Fibroblast of upper back skin (primary cell): ENCODE measurements around the gene SERPINI1.
"Not testable (repeated sequence)": the region's sequence is repeated elsewhere in the genome, so short reads cannot be mapped to it uniquely, and the experiment has no call there.

Experiments
- DNase-seq: peaks from one replicate; pipeline ENCODE4 v3.0.0-alpha.2; 2013

Gene SERPINI1

DNA sequence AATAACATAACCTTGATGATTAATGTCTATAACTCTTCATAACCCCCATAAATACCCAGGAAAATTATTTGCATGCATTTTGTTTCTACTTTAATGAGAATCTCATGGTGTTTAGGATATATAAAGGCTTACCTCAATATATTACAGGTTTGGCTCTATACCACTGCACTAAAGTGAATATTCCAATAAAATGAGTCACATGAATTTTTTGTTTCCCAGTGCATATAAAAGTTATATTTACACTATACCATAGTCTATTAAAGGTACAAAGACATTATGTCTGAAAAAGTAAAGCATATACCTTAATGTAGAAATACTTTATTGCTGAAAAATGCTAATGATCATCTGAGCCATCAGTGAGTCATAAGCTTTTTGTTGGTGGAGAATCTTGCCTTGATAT, 74.7 kb downstream of the SERPINI1 start:
- DNase-seq: no peak

DNA sequence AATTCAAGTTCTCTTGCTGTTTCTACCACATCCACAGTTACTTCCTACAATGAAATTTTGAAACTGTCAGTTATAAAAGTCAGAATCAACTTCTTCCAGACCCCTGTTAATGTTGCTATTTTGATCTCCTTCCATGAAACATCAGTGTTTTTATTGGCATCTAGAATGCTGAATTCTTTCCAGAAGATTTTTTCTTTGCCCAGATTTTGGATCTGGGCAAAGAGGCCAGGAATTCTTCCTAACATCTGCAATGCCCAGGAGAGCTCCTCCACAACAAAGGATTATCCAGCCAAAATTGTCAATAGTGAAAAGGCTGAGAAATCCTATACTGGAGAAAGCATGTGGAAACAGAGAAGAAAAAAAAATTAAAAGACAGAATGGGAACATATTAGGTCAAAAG, 75.5 kb downstream of the SERPINI1 start:
- peak; percentile 30 for DNase-seq

DNA sequence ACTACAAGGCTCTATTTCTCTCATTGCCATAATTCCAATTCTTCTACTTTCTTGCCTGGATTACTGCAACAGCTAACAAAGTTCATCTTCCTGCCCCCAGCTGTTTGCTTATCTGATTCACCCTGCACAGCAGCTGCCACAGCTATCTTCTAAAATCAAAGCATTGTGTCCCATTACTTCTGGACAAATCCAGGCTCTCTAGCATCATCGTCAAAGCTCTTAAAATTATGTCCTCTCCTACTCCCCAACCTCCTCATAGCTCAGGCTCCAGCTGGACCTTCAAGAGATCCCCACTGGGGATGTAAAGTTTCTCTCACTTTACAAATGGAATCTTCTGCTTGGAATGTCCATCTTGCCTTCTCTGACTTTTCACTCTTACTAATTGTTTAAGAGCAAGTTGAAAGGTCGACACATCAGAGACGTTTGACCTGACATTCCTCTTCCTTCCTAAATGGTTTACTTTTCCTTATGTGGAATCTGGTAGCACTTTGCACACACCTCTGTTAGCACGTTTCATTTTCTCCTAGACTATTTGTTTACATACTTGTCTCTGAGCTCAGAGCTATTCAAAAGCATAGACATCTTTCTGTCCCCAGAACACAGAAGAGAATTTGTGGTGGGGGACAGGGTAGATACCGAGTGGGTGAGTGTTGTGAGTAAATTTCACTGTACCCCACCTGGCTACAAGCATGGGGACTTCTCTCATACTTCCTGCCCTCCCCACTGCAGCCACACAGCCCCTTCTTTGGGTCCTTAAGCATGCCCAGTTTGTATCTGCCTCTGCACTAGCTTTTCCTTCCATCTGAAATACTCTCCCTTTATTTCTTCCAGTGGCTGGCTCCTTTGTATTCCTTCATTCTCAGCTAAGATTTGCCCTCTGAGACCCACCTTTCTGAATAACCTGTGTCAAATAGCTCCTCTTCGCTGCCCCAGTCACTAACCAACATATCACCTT, 77.9 kb downstream of the SERPINI1 start:
- no peak for DNase-seq

DNA sequence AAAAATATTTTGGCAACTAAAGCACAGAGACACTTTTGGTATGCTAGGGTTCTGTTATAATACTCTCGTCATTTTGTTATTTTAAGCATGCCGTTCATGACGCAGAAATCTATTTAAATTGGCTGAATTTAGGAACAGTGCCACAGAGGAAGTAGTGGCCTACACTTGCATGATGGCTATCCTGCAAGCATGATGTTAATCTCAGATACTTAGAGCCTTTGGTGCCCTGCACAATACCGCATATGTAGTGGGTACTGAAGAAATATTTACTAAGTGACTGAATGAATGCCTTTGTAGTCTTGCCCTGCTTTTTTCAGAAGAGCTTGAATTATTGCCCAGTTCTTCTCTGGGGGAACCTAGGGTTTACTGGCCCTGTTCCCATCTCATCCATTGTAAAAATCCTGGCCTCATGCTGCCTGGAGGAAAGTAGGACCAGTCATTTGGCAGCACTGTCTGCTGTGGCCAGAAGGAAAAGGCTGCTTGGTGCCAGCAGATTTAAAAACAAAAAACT, 79.0 kb downstream of the SERPINI1 start:
- DNase-seq: peak; percentile 63

DNA sequence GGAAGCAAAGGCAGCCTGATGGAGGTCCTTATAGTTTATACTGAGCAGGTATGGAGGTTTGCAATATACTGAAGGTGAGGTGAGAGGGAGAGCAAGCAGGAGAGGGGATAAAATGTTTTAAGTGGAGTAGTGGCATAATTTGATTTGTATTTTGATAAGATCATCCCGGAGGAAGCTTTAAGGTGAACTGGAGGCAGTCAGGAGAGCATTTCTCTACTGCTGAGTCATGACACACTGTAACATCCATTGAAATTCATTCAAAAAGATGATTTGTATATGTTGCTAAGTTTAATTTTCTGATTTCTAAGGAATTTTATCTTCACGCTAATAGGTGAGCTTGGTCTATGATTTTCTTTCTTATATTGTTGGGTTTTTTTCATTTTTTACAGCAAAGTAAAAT, 81.4 kb downstream of the SERPINI1 start:
- DNase-seq: no peak

DNA sequence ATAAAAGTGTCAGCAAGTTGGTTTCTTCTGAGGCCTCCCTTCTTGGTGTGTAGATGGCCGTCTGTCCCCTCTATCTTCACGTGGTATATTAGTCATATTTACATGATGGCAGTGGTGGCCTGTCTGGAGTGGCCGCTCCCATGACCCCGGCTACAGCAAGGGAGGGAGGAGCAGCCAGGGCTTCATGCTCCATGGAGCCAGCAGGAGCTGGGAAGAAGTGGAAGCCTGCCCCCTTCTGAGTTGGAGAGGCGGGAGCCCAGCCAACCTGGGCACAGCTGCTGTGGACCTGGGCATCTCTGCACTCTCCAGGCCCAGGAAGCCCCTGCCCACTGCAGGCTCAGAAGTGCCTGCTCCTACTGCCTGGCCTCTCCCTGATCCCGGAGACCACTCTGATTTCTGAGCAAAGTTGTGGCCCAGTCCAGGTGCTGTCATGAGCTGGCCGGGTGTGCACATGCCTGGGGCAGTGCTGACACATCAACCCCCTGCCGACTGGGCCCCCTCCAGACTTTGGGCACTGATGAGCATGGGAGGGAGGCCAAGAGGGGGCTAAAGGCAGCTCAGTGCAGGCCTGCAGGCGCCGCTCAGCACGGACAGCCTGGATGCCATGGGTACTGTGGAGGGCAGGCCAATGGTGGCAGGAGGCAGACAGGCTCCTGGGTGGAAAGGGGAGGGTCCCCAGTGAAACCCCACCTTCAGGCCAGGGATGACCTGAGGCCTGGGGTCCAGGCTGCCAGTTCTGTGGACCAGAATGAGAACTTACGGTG, 84.8 kb downstream of the SERPINI1 start:
- no peak for DNase-seq

DNA sequence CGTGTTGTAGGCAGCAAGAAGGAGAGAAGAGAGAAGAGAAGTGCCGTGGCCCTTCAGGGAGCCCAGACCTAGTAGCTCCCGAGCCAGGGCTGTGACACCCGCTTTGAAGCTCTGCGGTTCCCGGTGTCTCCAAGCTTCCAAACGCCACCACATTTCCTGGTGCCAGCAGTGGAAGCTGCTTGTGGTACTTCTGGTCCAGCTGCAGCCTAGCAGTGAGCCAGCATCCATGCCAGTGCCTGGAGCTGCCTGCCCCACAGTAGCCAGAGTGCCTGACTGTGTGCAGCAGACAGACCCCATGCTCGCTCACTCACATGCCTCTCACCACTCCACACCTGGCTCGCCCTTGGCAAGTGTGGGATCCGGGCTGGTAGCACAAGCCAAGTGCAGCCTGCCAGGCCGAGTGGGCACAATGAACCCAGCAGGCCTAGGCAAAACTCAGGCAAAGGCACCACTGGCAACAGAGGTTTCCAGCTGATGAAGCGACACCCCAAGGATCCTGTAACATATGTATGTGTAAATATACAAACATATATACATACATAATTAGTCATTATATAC, 85.8 kb downstream of the SERPINI1 start:
- no peak for DNase-seq

DNA sequence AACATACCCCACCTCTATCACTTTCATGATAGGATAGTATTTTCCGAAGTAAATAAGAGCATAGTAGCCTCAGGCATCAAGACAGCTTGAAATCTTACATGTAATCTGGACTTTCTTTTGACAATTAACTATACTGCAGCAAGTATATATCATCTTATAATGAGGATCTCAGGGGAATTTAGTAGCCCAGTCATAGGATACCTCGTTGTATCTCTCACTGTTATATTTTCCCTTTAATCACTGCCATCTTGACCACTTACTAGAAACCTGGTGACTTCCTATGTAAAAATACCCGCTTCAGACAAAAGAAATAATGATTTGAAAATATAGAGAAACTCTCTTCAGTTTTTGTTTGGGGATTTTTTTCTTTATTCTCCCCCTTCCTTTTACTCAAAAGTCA, 88.2 kb downstream of the SERPINI1 start:
- DNase-seq: no peak

DNA sequence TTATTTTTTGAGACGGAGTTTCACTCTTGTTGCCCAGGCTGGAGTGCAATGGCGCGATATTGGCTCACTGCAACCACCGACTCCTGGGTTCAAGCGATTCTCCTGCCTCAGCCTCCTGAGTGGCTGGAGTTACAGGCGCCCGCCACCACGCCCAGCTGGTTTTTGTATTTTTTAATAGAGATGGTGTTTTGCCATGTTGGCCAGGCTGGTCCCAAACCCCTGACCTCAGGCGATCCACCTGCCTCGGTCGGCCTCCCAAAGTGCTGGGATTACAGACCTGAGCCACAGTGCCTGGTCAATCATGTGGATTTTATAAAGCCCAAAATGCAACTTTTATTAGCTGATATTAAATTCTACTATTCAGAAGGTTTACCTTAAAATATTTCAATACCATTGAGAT, 92.1 kb downstream of the SERPINI1 start:
- not testable (repeated sequence) for DNase-seq

DNA sequence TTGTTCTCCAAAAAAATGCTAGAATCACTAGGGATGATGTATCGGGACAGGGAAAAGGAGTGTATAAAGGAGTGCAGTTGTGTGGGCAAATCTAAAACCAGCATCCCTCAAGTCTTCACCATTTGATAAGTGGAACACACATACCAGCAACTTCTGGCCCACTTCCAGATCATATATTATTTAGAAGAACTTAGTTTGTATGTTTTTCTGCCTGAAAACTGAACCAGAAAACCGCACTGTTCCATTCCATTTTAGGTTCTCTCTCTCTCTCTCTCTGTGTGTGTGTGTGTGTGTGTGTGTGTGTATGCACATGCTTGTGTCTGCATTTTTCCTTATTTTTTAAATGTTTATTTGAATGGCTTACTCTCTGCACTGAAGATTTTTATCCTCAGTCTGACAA, 93.5 kb downstream of the SERPINI1 start:
- no peak for DNase-seq

DNA sequence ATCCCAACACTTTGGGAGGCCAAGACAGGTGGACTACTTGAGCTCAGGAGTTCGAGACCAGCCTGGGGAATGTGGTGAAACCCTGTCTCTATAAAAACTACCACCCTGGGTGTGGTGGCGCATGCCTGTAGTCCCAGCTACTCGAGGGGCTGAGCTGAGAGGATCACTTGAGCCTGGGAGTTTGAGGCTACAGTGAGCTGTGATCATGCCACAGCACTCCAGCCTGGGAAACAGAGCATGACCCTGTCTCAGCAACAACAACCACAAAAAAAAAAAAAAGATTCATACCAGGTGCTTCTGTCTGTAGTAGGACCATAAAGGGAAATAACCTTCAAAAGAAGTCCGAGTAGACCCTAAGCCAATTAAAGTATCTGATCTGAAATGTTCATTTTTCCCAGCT, 94.5 kb downstream of the SERPINI1 start:
- no peak for DNase-seq

DNA sequence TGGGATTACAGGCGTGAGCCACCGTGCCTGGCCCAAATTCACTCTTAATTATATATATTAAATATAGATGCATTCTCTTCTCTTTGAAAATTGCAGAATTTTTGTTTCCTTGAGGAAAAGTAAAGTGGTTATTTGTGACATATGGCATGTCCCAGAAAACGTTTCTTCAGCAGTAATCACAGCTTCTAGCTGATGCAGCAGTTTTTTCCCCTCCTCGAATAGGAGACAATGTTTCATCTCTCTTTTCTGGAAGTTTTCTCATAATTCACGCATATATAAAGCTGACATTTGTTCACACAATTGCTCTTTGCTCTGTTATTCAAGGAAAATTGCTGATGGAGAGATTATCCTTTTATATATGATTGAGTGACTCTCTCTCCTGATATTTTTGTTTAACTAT, 99.8 kb downstream of the SERPINI1 start:
- no peak for DNase-seq

DNA sequence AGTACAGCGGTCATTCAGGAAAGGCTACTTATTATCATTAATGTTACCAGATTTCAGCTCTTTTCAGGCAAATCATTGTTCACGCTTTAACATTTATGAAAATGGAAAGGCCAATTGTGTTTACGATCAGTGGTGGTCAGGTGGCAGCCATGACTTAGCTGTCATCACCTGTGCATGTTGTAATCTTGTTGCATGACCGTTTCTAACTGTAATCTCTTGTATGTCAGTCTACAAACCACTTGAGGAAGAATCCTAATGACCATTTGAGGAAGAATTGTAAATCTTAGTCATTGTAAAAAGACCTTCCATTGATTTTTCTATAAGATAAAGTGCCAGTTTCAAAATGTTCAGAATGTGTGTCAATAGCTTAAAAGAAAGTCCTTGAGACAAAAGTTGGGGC, 100.4 kb downstream of the SERPINI1 start:
- DNase-seq: no peak

DNA sequence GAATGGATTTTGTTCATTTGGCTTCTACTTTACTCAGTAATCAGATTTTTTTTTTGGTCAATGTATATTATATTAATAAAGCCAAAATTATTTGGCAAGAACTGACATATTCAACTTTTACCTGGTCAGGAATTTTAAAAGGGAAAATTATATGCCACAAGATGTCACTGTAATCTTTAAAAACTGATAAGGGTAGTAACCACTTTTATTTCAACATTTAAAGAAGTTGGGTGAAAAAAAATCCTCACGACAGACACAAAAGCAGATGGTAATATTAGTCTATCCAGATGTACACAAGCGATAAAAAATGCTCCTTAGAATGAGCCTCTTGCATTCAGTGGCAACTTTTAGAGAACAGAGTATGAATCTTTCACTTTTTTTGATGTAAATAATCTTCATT, 101.9 kb downstream of the SERPINI1 start:
- DNase-seq: peak; percentile 2

DNA sequence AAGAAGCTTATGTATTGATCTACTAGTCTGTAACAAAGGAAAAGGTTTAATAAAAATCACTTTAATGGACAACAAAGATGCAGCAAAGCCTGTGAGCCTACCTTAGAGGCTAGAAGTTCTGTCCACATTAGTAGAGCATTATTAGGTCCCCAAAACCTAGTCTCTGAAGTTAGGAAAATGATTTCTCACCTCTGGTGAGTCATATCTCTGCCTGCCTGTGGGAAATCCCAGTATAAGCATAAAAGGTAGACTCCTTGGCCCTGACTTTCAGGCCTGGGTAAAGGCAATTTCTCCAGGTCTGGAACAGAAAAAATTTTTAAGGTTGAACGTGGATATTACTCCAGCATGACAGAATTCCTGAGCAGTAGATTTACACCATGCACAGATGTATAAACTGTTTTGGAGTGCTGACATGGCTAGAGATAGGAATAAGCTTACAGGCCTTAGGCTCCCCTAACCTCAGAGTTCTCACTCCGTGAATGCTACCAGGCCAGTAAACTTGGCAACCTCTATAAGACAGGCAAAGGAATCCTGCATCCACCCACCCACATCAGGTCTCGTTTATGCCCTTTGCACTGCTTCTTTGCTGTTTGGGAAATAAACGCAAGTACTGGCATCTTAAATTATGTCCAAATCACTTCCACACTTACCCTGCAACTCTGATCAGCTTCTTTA, 104.1 kb downstream of the SERPINI1 start:
- DNase-seq: no peak

DNA sequence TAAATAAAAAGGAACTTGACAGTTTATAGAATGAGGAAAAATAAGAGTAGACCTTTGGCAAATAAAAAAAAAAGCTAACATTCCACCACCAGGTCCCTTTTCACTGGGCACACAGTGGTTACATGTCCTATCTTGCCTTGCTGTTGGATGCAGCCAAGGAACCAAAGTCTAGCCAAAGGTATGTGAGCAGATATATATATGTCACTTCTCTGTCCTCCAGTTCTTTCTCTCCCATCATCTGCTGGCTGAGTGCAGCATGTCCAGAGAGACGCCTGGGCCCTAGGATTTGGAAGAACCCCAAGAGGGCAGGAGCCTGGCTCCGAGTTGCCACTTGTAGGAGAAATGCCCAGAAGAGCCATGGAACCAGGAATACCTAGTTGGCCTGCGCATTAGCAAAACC, 104.7 kb downstream of the SERPINI1 start:
- no peak for DNase-seq

DNA sequence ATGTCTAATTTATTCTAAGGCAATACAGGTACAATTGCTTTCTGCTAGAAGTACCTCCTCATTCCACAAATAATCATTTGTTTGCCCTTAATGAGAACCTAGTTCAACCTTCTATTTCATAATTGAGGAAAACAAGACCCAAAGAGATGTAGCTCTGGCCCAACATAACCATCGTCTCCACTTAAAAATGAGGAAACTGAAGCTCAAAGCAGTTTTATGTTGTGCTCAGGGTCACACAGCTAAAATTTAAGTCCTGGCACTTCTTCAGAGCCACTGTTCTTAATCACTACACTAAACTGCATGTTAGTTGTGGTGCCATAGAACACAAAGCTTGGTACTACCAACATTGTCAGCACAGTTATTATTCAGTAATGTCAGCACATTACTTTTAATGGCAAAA, 108.0 kb downstream of the SERPINI1 start:
- DNase-seq: no peak

DNA sequence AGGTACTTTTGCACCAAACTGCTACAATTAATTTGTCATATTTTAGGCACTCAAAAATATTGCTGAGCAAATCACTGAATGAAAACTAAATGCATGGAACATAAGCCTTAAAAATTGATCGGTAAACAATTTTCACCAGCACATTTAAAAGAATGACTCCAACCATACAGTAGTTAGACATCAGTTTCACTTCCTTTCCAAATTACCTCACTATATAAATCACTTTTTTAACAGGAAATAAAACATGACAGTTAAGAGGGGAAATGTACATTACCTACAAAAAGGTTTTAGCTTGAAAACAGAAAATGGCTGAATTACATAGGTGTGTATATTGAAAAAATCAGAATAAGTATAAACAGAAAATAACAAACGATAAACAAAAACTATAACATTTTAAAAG, 108.4 kb downstream of the SERPINI1 start:
- no peak for DNase-seq

DNA sequence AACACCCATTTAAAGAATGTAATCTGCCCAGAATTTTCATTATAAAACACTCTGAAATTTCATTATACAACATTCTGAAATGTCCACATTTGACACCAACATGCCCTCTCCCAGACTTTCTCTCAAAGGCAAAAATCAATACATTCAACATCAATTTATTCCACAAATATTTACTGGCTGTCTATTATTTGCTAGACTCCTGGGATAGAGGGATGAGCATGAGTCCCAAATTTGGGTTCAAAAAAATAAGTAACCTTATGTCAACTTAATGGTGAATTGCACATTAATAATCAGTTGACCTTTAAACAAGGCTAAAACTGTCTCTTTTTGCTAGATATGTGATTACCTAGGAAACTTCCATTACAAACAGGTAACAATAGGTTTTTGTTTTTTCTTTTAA, 109.0 kb downstream of the SERPINI1 start:
- no peak for DNase-seq

DNA sequence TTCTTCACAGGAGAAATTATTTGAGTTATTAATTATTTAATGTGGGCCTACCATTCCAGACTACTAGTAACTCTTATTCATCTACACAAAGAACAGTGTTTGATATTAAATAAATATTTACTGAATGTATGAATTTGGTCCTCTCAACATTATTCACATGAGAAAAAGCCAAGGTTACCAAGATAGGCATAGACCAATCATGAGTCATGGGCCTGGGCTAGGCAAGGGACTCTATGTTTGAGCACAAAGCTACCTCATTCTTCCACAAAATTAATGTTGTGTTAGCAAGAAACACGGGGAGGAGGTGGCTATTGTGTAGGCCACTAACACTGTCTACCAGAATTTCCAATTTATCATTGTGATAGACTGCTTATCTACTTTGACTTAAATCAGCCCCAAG, 115.7 kb downstream of the SERPINI1 start:
- DNase-seq: no peak

DNA sequence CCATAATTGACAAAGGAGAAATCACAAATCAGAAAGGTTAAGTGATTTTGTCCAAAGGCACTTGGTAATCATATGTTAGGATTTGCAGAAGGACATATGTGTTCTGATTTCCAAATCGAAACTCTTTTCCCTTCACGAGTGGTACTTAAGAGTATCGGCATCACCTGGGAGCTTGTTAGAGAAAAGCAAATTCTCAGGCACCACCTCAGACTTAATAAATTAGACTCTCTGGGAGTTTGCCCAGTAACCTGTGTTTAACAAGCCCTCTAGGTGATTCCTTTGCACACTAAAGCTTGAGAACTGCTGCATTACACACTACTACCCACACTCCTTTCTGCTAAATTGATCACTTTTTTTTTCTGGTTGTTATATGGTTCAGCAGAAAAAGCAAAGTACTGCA, 116.2 kb downstream of the SERPINI1 start:
- DNase-seq: no peak

DNA sequence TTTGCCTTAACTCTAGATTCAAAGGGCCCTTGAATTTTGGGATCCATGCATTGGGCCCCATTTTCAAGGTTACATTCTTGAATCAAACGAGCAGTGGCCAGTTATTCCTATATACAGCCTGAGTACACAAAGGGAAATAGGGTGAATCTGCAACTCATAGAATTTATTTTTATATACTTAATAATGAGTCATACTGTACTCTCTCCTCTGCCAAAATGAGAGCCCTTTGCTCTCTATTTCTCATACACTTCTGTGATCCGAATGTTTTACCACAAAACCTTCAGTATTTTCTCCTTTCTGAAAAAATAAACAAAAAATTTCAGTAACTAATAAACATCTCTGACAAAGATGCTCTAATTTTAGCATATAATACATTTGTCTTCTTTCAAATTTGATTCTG, 116.7 kb downstream of the SERPINI1 start:
- no peak for DNase-seq

DNA sequence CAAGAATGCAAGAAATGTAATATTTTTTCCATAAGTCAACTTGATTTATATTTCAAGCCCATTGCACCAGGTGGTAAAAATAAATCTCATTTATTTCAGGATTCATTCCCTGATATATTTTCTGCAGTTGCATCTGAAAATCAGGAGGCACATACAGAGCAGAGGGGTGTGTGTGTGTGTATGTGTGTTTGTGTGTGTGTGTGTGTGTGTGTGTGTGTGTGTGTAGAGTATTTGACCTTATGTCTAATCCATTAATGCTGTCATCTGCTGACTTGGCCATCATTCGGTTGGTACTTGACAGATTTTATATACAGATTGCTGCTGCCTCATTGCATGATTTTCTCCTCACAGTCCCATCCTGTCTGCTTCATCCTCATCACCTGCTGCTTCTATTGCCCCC, 118.5 kb downstream of the SERPINI1 start:
- no peak for DNase-seq
